H9 (cell line): ENCODE measurements around the gene DSTYK. TPM values are rescaled to one million over a fixed set of nuclear protein-coding genes. Genes with fewer than 3 reads are reported as not detected.

Experiments used
- DNase-seq: peaks from one replicate; pipeline ENCODE4 v3.0.0-alpha.2; 2017
- H2AFZ ChIP-seq: one replicate; pipeline ENCODE4 v1.6.1; 2013; ENCODE audit warnings: mild to moderate bottlenecking, low read length, control low read depth, moderate library complexity
- H2AK5ac ChIP-seq: 2 replicates; pipeline ENCODE4 v1.6.1; 2013; ENCODE audit warnings: low read length, control low read depth, mixed read lengths; ENCODE audit not compliant: insufficient read length
- H2BK120ac ChIP-seq: one replicate; pipeline ENCODE4 v1.6.1; 2013; ENCODE audit warnings: low read depth, mild to moderate bottlenecking, low read length, control low read depth, inconsistent platforms; ENCODE audit not compliant: poor library complexity, severe bottlenecking
- H2BK12ac ChIP-seq: 2 replicates; pipeline ENCODE4 v1.6.1; 2013; ENCODE audit warnings: low read length, control low read depth, mixed read lengths, low read depth; ENCODE audit not compliant: insufficient read length
- H2BK15ac ChIP-seq: 2 replicates; pipeline ENCODE4 v1.6.1; 2013; ENCODE audit warnings: low read depth, low read length, control low read depth
- H2BK20ac ChIP-seq: one replicate; pipeline ENCODE4 v1.6.1; 2013; ENCODE audit warnings: low read depth, mild to moderate bottlenecking, low read length, control low read depth, inconsistent platforms; ENCODE audit not compliant: poor library complexity, severe bottlenecking
- H2BK5ac ChIP-seq: 2 replicates; pipeline ENCODE4 v1.6.1; 2013; ENCODE audit warnings: low read length, control low read depth, mixed read lengths; ENCODE audit not compliant: insufficient read length
- H3K14ac ChIP-seq: 2 replicates; pipeline ENCODE4 v1.6.1; 2013; ENCODE audit warnings: low read length, control low read depth; ENCODE audit not compliant: insufficient read depth
- H3K18ac ChIP-seq: 2 replicates; pipeline ENCODE4 v1.6.1; 2013; ENCODE audit warnings: low read depth, mild to moderate bottlenecking, mixed read lengths, low read length, control low read depth; ENCODE audit not compliant: insufficient read length
- H3K23ac ChIP-seq: 2 replicates; pipeline ENCODE4 v1.6.1; 2013; ENCODE audit warnings: low read length, control low read depth, mixed read lengths, low read depth; ENCODE audit not compliant: insufficient read length
- H3K23me2 ChIP-seq: 2 replicates; pipeline ENCODE4 v1.6.1; 2013; ENCODE audit warnings: low read depth, mild to moderate bottlenecking, mixed read lengths, low read length, control low read depth; ENCODE audit not compliant: insufficient read length, poor library complexity, severe bottlenecking
- H3K27ac ChIP-seq: 2 replicates; pipeline ENCODE4 v1.5.1; 2013; ENCODE audit warnings: low read length, control low read depth, mixed read lengths, low read depth; ENCODE audit not compliant: insufficient read length
- H3K27me3 ChIP-seq: 2 replicates; pipeline ENCODE4 v1.6.1; 2013; ENCODE audit warnings: low read length, control low read depth, inconsistent platforms; ENCODE audit not compliant: insufficient read depth
- H3K4ac ChIP-seq: 2 replicates; pipeline ENCODE4 v1.6.1; 2013; ENCODE audit warnings: low read depth, mild to moderate bottlenecking, control low read depth, inconsistent platforms, low read length, moderate library complexity
- H3K4me1 ChIP-seq: 2 replicates; pipeline ENCODE4 v1.6.1; 2013; ENCODE audit warnings: low read length, control low read depth, inconsistent platforms; ENCODE audit not compliant: insufficient read depth
- H3K4me2 ChIP-seq: 2 replicates; pipeline ENCODE4 v1.6.1; 2013; ENCODE audit warnings: low read length, control low read depth, mixed read lengths; ENCODE audit not compliant: insufficient read length, insufficient read depth
- H3K56ac ChIP-seq: 2 replicates; pipeline ENCODE4 v1.6.1; 2013; ENCODE audit warnings: low read depth, mild to moderate bottlenecking, mixed read lengths, low read length, control low read depth; ENCODE audit not compliant: insufficient read length
- H3K79me1 ChIP-seq: 2 replicates; pipeline ENCODE4 v1.6.1; 2013; ENCODE audit warnings: low read depth, mild to moderate bottlenecking, moderate library complexity, low read length, control low read depth, inconsistent platforms; ENCODE audit not compliant: insufficient read depth, poor library complexity, severe bottlenecking
- H3K79me2 ChIP-seq: 2 replicates; pipeline ENCODE4 v1.6.1; 2013; ENCODE audit warnings: low read length, control low read depth, inconsistent platforms; ENCODE audit not compliant: insufficient read depth
- H3K9ac ChIP-seq: 2 replicates; pipeline ENCODE4 v1.6.1; 2013; ENCODE audit warnings: low read length, control low read depth, mixed read lengths; ENCODE audit not compliant: insufficient read length; ENCODE audit errors: extremely low read depth
- H3K9me3 ChIP-seq: one replicate; pipeline ENCODE4 v1.6.1; 2013; ENCODE audit warnings: low read depth, low read length, inconsistent platforms; ENCODE audit not compliant: control insufficient read depth
- H3T11ph ChIP-seq: one replicate; pipeline ENCODE4 v1.6.1; 2013; ENCODE audit warnings: mild to moderate bottlenecking, low read length, control low read depth, inconsistent platforms
- H4K20me1 ChIP-seq: one replicate; pipeline ENCODE4 v1.6.1; 2013; ENCODE audit not compliant: control insufficient read depth, insufficient read length, insufficient read depth
- H4K5ac ChIP-seq: 2 replicates; pipeline ENCODE4 v1.6.1; 2013; ENCODE audit warnings: low read depth, mild to moderate bottlenecking, mixed read lengths, low read length, control low read depth; ENCODE audit not compliant: insufficient read length
- H4K8ac ChIP-seq: replicated peaks from 2 replicates; pipeline ENCODE4 v1.6.1; 2013; ENCODE audit warnings: low read length, control low read depth, mixed read lengths, low read depth; ENCODE audit not compliant: insufficient read length
- H4K91ac ChIP-seq: 2 replicates; pipeline ENCODE4 v1.6.1; 2013; ENCODE audit warnings: low read depth, mild to moderate bottlenecking, moderate library complexity, mixed read lengths, low read length, control low read depth; ENCODE audit not compliant: insufficient read length
- H3K27ac Mint-ChIP-seq, 3 experiments: 2 replicates in 2 of 3; 3 replicates in 1 of 3; pipeline ENCODE4 v1.8.0; 2020 to 2021; ENCODE audit warnings: mixed read lengths in 3 of 3, mild to moderate bottlenecking in 1 of 3, moderate library complexity in 1 of 3
- H3K27me3 Mint-ChIP-seq: 2 replicates; pipeline ENCODE4 v1.8.0; 2021; ENCODE audit warnings: low read depth, mild to moderate bottlenecking, moderate library complexity, mixed read lengths
- H3K36me3 Mint-ChIP-seq, 3 experiments: 2 replicates in 2 of 3; 3 replicates in 1 of 3; pipeline ENCODE4 v1.8.0; 2020 to 2021; ENCODE audit warnings: low read depth in 3 of 3, mixed read lengths in 3 of 3; ENCODE audit not compliant: insufficient read depth in 1 of 3
- H3K4me1 Mint-ChIP-seq, 2 experiments: 2 replicates each; pipeline ENCODE4 v1.8.0; 2020; ENCODE audit warnings: mixed read lengths in 2 of 2
- H3K4me3 Mint-ChIP-seq, 2 experiments: 2 replicates in 1 of 2; 3 replicates in 1 of 2; pipeline ENCODE4 v1.8.0; 2020 to 2021; ENCODE audit warnings: mild to moderate bottlenecking in 2 of 2, mixed read lengths in 2 of 2, moderate library complexity in 1 of 2
- H3K9me3 Mint-ChIP-seq, 2 experiments: 2 replicates in 1 of 2; 3 replicates in 1 of 2; pipeline ENCODE4 v1.8.0; 2020; ENCODE audit warnings: mild to moderate bottlenecking in 2 of 2, mixed read lengths in 2 of 2, moderate library complexity in 1 of 2
- CTCF ChIP-seq: fragments of 200-600 bp; sonication (generic); conservative IDR thresholded peaks from 3 replicates; pipeline ENCODE4 v1.8.0; 2021; ENCODE audit warnings: antibody characterized with exemption, mild to moderate bottlenecking
- WGBS: extraction: QIAGEN DNeasy Blood & Tissue Kit; methylation state at CpG from one replicate; pipeline ENCODE4 v1.1.7; 2013; ENCODE audit warnings: missing lambda C conversion rate, low lambda C conversion rate, mixed read lengths; ENCODE audit not compliant: insufficient read length; ENCODE audit errors: extremely low coverage; 5-methylcytosine and 5-hydroxymethylcytosine counted together
- total RNA-seq: library from RNA; stranded (reverse); gene quantifications from 2 replicates; pipeline ENCODE4 v1.2.1, GENCODE V29; 2021

Gene DSTYK
- total RNA-seq, 1 experiment from 2014 or later = 8.5 TPM

GRCh38 chr1:205258261-205258691 is 46.8 kb upstream of the DSTYK start:
- Histone ChIP-seq H3K79me1 (no peaks in the 10 kb centered on the region), H3K27me3 (no peaks in the 10 kb centered on the region), H4K8ac (no peak overlapping the region), H2BK12ac (no peak overlapping the region), H2BK120ac (no peak overlapping the region), H3K23me2 (no peaks in the 10 kb centered on the region), H2AFZ (no peak overlapping the region), H2BK20ac (no peak overlapping the region), H3K23ac (no peak overlapping the region), H3K79me2 (no peaks in the 10 kb centered on the region), H4K91ac (no peak overlapping the region), H3K18ac (no peak overlapping the region), H3K4me1 (peaks cover 8% of the 10 kb centered on the region), H2AK5ac (no peak overlapping the region), H4K5ac (no peak overlapping the region), H3K27ac (no peak overlapping the region), H3K4me2 (no peak overlapping the region), H3K14ac (no peak overlapping the region), H3K9me3 (no peaks in the 10 kb centered on the region), H2BK5ac (no peak overlapping the region), H4K20me1 (no peaks in the 10 kb centered on the region), H3T11ph (no peak overlapping the region), H2BK15ac (no peak overlapping the region), H3K9ac (no peak overlapping the region), H3K4ac (no peak overlapping the region), H3K56ac (no peak overlapping the region)
- H3K4me1 Mint-ChIP-seq = peaks cover 43% of the 10 kb centered on the region in 2 experiments
- TF ChIP-seq CTCF = no peak
- no peak overlapping the region for H3K4me3 Mint-ChIP-seq
- no CpG with 5 or more reads among the region's 7 CpGs for WGBS
- H3K27me3 Mint-ChIP-seq = no peaks in the 10 kb centered on the region; the same call in 1 of the 2 replicates
- no peak for DNase-seq
- no peaks in the 10 kb centered on the region for H3K36me3 Mint-ChIP-seq
- H3K9me3 Mint-ChIP-seq = no peaks in the 10 kb centered on the region
- H3K27ac Mint-ChIP-seq = no peak overlapping the region
